GM12878 (cell line): ENCODE measurements around the gene TNIP2. TPM values are rescaled to one million over a fixed set of nuclear protein-coding genes. Genes with fewer than 3 reads are reported as not detected.

ENCODE experiments used
- ATAC-seq: fragments of 200-7000 bp; cut with Tn5 transposase; 3 replicates; pipeline ENCODE4 v1.9.1; 2020; ENCODE audit warnings: mild to moderate bottlenecking, moderate library complexity
- BruUV-seq: library from RNA; stranded (reverse); fragments of 400-500 nt; replicated peaks from 2 replicates; lab custom pipeline; 2021; lab: Mats Ljungman, UMichigan
- CTCF ChIA-PET: fragments of 300-600 bp; sonication (Branson Sonifier 250); formaldehyde crosslinking; extraction: SDS; loops from one replicate; lab custom pipeline; 2021; ENCODE audit warnings: inconsistent platforms; lab: Yijun Ruan, JAX
- POLR2A ChIA-PET: fragments of 350-600 bp; formaldehyde crosslinking; extraction: SDS; loops from one replicate; lab custom pipeline; 2021; ENCODE audit warnings: inconsistent platforms; lab: Charles Lee
- RAD21 ChIA-PET: fragments of 300-600 bp; sonication (Branson Sonifier 250); formaldehyde crosslinking; loops from one replicate; lab custom pipeline; 2023; ENCODE audit warnings: antibody characterized with exemption; ENCODE audit not compliant: unreplicated experiment; lab: Charles Lee
- SMC1A ChIA-PET: fragments of 300-600 bp; sonication (Branson Sonifier 250); formaldehyde crosslinking; loops from one replicate; lab custom pipeline; 2023; ENCODE audit not compliant: unreplicated experiment, uncharacterized antibody; lab: Charles Lee
- DNase-seq: peaks from one replicate; pipeline ENCODE4 v3.0.0-alpha.2; 2011; ENCODE audit warnings: low read depth, low spot score
- FAIRE-seq: peaks from 3 replicates; lab custom pipeline; 2011; peaks lifted over from hg19 to GRCh38; lab: Jason Lieb, UNC
- H2AFZ ChIP-seq: 2 replicates; pipeline ENCODE4 v1.6.0; 2011; ENCODE audit warnings: low read depth, low read length, control low read depth; ENCODE audit not compliant: control insufficient read depth
- H3K27ac ChIP-seq: 2 replicates; pipeline ENCODE4 v1.5.1; 2011; ENCODE audit warnings: control low read depth; ENCODE audit not compliant: control insufficient read depth, insufficient read depth
- H3K27me3 ChIP-seq, 2 experiments: replicated peaks in 1 of 2; 2 replicates each; pipeline versions ENCODE4 v1.6.0 to v1.6.1; 2011; ENCODE audit warnings: low read length in 1 of 2; ENCODE audit not compliant: control insufficient read depth in 2 of 2, insufficient read depth in 2 of 2
- H3K36me3 ChIP-seq, 2 experiments: 2 replicates each; pipeline ENCODE4 v1.5.1; 2011; ENCODE audit warnings: low read length in 1 of 2; ENCODE audit not compliant: control insufficient read depth in 2 of 2, insufficient read depth in 2 of 2
- H3K4me1 ChIP-seq: 2 replicates; pipeline ENCODE4 v1.6.1; 2011; ENCODE audit warnings: mild to moderate bottlenecking, low read length, moderate library complexity, mixed read lengths; ENCODE audit not compliant: control insufficient read depth, insufficient read depth
- H3K4me2 ChIP-seq: 2 replicates; pipeline ENCODE4 v1.6.0; 2011; ENCODE audit warnings: control low read depth; ENCODE audit not compliant: control insufficient read depth, insufficient read depth
- H3K4me3 ChIP-seq: fragments of 200-600 bp; sonication (generic); 2 replicates; pipeline ENCODE4 v1.5.1; 2016
- H3K79me2 ChIP-seq: 2 replicates; pipeline ENCODE4 v1.6.0; 2011; ENCODE audit warnings: low read length; ENCODE audit not compliant: control insufficient read depth, insufficient read depth
- H3K9ac ChIP-seq: 2 replicates; pipeline ENCODE4 v1.8.0; 2011; ENCODE audit warnings: low read length, control low read depth, mixed read lengths; ENCODE audit not compliant: control insufficient read depth, insufficient read depth
- H3K9me3 ChIP-seq: replicated peaks from 3 replicates; pipeline ENCODE4 v1.5.1; 2011; ENCODE audit warnings: mild to moderate bottlenecking, low read length; ENCODE audit not compliant: control insufficient read depth, insufficient read depth
- H4K20me1 ChIP-seq: 2 replicates; pipeline ENCODE4 v1.6.0; 2011; ENCODE audit not compliant: control insufficient read depth, insufficient read depth
- DPF2 ChIP-seq: fragments of 450-650 bp; IDR thresholded peaks from 2 replicates; pipeline ENCODE4 v1.6.1; 2017; ENCODE audit warnings: mild to moderate bottlenecking
- EGR1 ChIP-seq, 2 experiments: IDR thresholded peaks; 1 replicate in 1 of 2; 2 replicates in 1 of 2; pipeline ENCODE4 v1.6.1; 2011 to 2012; ENCODE audit warnings: low read depth in 2 of 2, low read length in 2 of 2, borderline replicate concordance in 1 of 2, mild to moderate bottlenecking in 1 of 2, moderate library complexity in 1 of 2
- EP300 ChIP-seq, 2 experiments: fragments of 150-350 bp in 1 of 2; IDR thresholded peaks; 2 replicates each; pipeline ENCODE4 v1.6.1; 2011 to 2012; ENCODE audit warnings: low read depth in 2 of 2, low read length in 2 of 2, borderline replicate concordance in 1 of 2, improper control_type of control experiment in 1 of 2, inconsistent platforms in 1 of 2; ENCODE audit not compliant: control insufficient read depth in 1 of 2
- ESRRA ChIP-seq: IDR thresholded peaks from 2 replicates; pipeline ENCODE4 v1.6.1; 2012; ENCODE audit warnings: mild to moderate bottlenecking, low read length, improper control_type of control experiment
- JUNB ChIP-seq: IDR thresholded peaks from 2 replicates; pipeline ENCODE4 v1.6.1; 2016; ENCODE audit warnings: antibody characterized with exemption, mild to moderate bottlenecking
- MEF2B ChIP-seq: fragments of 450-650 bp; IDR thresholded peaks from 2 replicates; pipeline ENCODE4 v1.6.1; 2018; ENCODE audit warnings: mild to moderate bottlenecking, moderate library complexity; ENCODE audit not compliant: partially characterized antibody, poor library complexity, severe bottlenecking
- NBN ChIP-seq: fragments of 450-650 bp; IDR thresholded peaks from 2 replicates; pipeline ENCODE4 v1.6.1; 2016
- NFXL1 ChIP-seq: fragments of 450-650 bp; IDR thresholded peaks from 2 replicates; pipeline ENCODE4 v1.6.1; 2017; ENCODE audit warnings: antibody characterized with exemption, mild to moderate bottlenecking, borderline replicate concordance
- POLR2A ChIP-seq: IDR thresholded peaks from 2 replicates; pipeline ENCODE4 v1.6.1; 2011; ENCODE audit warnings: low read depth, mild to moderate bottlenecking, low read length
- SUZ12 ChIP-seq: fragments of 200-600 bp; sonication (generic); IDR thresholded peaks from one replicate; pipeline ENCODE4 v1.6.1; 2018; ENCODE audit warnings: antibody characterized with exemption, mild to moderate bottlenecking; ENCODE audit not compliant: unreplicated experiment
- TCF3 ChIP-seq: IDR thresholded peaks from 2 replicates; pipeline ENCODE4 v1.6.1; 2012; ENCODE audit warnings: low read depth, mild to moderate bottlenecking, low read length, borderline replicate concordance; ENCODE audit not compliant: insufficient read depth
- ZNF622 ChIP-seq: fragments of 450-650 bp; IDR thresholded peaks from 2 replicates; pipeline ENCODE4 v1.6.1; 2017; ENCODE audit warnings: mild to moderate bottlenecking, inconsistent platforms
- WGBS: methylation state at CpG from one replicate; pipeline ENCODE4 v1.1.6; 2016; ENCODE audit warnings: low lambda C conversion rate; ENCODE audit not compliant: insufficient replicate concordance, insufficient coverage; ENCODE audit errors: missing lambda C conversion rate; 5-methylcytosine and 5-hydroxymethylcytosine counted together
- in situ Hi-C: fragments of 300-500 bp; cut with MboI; formaldehyde crosslinking; loops from 9 replicates; pipeline ENCODE4 v1.14.3; 2018; ENCODE audit warnings: mixed read lengths
- intact Hi-C: fragments of 100-400 bp; cut with micrococcal nuclease; formaldehyde crosslinking; loops from one replicate; pipeline ENCODE4 v1.14.2; 2022; ENCODE audit not compliant: unreplicated experiment
- polyA plus RNA-seq, 11 experiments: library from polyadenylated mRNA; depleted of rRNA in 4 of 11; unstranded in 6 of 11; stranded (reverse) in 5 of 11; fragments of >200 nt; fragmentation: Nextera tagmentation in 4 of 11; fragmentation: Illumina TruSeq in 1 of 11; extraction: Ambion mirVana in 4 of 11; extraction: Trizol in 1 of 11; gene quantifications; 1 replicate in 1 of 11; 2 replicates in 10 of 11; pipeline versions ENCODE4 v1.2.1 to v1.2.3, GENCODE V29; 2011 to 2016; ENCODE audit warnings: inconsistent platforms in 2 of 11, missing spikeins in 2 of 11, low read depth in 1 of 11
- total RNA-seq, 4 experiments: library from RNA; depleted of rRNA in 3 of 4; stranded (reverse); fragments of >200 nt in 3 of 4; fragmentation: Illumina TruSeq in 1 of 4; extraction: Trizol in 1 of 4; gene quantifications; 2 replicates each; pipeline versions ENCODE4 v1.2.1 to v1.2.3, GENCODE V29; 2013 to 2021
- TF ChIP-seq, protein P1 (sequence below): fragments of 450-650 bp; IDR thresholded peaks from 2 replicates; pipeline ENCODE4 v1.6.1; 2016; ENCODE audit warnings: mild to moderate bottlenecking
- TF ChIP-seq, protein P2 (sequence below): fragments of 450-650 bp; IDR thresholded peaks from 2 replicates; pipeline ENCODE4 v1.6.1; 2017; ENCODE audit warnings: low read depth, mild to moderate bottlenecking, moderate library complexity
- TF ChIP-seq, protein P3 (sequence below): IDR thresholded peaks from 2 replicates; pipeline ENCODE4 v1.6.1; 2012; ENCODE audit warnings: low read depth, low read length, improper control_type of control experiment

TNIP2 gene
- total and polyA plus RNA-seq, 10 of the 15 experiments (the other 5 are each of a cell fraction or from before 2014, with no cell fraction given): 1.4 to 64.9 (median 45.5) TPM

DNA sequence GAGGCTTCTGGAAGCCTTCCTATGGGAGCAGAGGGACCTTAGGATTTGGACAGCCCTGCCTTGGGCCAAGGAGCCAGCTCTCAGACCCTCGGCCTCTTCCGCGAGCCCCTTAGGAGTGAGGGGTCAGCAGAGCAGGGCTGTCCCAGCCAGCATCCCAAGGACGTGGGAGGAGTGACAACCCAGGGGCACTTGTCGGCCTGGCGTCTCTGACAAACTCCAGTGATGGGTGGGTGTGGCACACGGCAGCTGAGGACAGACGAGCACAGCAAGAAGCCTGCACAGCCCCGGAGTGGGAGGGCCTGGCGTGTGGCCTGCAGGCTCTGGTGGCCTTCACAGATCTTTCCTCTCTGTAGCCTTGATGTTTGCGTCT, 11.6 kb upstream of the TNIP2 start:
- DNase-seq (no peak), ATAC-seq (no peak), FAIRE-seq (no peak)
- Histone ChIP-seq H3K4me1 (peaks cover 22% of the 10 kb centered on the region), H3K27me3 (no peaks in the 10 kb centered on the region), H3K27ac (no peak overlapping the region), H3K4me3 (no peak overlapping the region), H3K9me3 (no peaks in the 10 kb centered on the region), H3K4me2 (no peak overlapping the region), H4K20me1 (no peaks in the 10 kb centered on the region), H3K79me2 (no peaks in the 10 kb centered on the region), H3K9ac (no peak overlapping the region), H2AFZ (no peak overlapping the region), H3K36me3 (no peaks in the 10 kb centered on the region)
- no TSS peak for BruUV-seq
- ChIA-PET RAD21 (no interaction called here), CTCF (interaction anchor here (1.1 kb wide), 1 partner anchor 85 kb away, joined by 4 read pairs; no protein-coding TSS in a partner anchor), POLR2A (interaction anchor here (1.1 kb wide), 1 partner anchor 19 kb away, joined by 3 read pairs; no protein-coding TSS in a partner anchor), SMC1A (interaction anchor here (1.0 to 1.7 kb wide), 3 partner anchors 81 to 186 kb away, joined by 3 to 4 read pairs (median 4); no protein-coding TSS in a partner anchor)
- intact Hi-C loops (loop anchor here (10.0 kb wide), 1 partner anchor 277 kb away; no protein-coding TSS in a partner anchor), in situ Hi-C loops (loop anchor here (25.0 kb wide), 1 partner anchor 170 kb away; no protein-coding TSS in a partner anchor)
- TF ChIP-seq, protein P1, sequence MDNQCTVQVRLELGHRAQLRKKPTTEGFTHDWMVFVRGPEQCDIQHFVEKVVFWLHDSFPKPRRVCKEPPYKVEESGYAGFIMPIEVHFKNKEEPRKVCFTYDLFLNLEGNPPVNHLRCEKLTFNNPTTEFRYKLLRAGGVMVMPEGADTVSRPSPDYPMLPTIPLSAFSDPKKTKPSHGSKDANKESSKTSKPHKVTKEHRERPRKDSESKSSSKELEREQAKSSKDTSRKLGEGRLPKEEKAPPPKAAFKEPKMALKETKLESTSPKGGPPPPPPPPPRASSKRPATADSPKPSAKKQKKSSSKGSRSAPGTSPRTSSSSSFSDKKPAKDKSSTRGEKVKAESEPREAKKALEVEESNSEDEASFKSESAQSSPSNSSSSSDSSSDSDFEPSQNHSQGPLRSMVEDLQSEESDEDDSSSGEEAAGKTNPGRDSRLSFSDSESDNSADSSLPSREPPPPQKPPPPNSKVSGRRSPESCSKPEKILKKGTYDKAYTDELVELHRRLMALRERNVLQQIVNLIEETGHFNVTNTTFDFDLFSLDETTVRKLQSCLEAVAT: no peak
- TF ChIP-seq ZNF622 (no peak), ESRRA (no peak), JUNB (no peak), TCF3 (no peak), NFXL1 (no peak), SUZ12 (no peak), EP300 (IDR thresholded peaks at IDR 0.05; ENCODE audit: borderline replicate concordance in 1 of 2, control insufficient read depth in 1 of 2, low read depth in 2 of 2, low read length in 2 of 2) (no peak), EGR1 (IDR thresholded peaks at IDR 0.05; ENCODE audit: borderline replicate concordance in 1 of 2, low read depth in 2 of 2, low read length in 2 of 2) (no peak), DPF2 (no peak), NBN (no peak), POLR2A (no peak), MEF2B (no peak)
- TF ChIP-seq, protein P2, sequence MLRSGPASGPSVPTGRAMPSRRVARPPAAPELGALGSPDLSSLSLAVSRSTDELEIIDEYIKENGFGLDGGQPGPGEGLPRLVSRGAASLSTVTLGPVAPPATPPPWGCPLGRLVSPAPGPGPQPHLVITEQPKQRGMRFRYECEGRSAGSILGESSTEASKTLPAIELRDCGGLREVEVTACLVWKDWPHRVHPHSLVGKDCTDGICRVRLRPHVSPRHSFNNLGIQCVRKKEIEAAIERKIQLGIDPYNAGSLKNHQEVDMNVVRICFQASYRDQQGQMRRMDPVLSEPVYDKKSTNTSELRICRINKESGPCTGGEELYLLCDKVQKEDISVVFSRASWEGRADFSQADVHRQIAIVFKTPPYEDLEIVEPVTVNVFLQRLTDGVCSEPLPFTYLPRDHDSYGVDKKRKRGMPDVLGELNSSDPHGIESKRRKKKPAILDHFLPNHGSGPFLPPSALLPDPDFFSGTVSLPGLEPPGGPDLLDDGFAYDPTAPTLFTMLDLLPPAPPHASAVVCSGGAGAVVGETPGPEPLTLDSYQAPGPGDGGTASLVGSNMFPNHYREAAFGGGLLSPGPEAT: no peak
- TF ChIP-seq, protein P3, sequence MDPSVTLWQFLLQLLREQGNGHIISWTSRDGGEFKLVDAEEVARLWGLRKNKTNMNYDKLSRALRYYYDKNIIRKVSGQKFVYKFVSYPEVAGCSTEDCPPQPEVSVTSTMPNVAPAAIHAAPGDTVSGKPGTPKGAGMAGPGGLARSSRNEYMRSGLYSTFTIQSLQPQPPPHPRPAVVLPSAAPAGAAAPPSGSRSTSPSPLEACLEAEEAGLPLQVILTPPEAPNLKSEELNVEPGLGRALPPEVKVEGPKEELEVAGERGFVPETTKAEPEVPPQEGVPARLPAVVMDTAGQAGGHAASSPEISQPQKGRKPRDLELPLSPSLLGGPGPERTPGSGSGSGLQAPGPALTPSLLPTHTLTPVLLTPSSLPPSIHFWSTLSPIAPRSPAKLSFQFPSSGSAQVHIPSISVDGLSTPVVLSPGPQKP: no peak
- 89% methylated on average over 11 of the region's 11 CpGs for WGBS
